ENCODE results near the gene SLC5A9.
"Not testable (repeated sequence)": the region's sequence is repeated elsewhere in the genome, so short reads cannot be mapped to it uniquely, and the experiment has no call there.

SLC5A9 gene

DNA sequence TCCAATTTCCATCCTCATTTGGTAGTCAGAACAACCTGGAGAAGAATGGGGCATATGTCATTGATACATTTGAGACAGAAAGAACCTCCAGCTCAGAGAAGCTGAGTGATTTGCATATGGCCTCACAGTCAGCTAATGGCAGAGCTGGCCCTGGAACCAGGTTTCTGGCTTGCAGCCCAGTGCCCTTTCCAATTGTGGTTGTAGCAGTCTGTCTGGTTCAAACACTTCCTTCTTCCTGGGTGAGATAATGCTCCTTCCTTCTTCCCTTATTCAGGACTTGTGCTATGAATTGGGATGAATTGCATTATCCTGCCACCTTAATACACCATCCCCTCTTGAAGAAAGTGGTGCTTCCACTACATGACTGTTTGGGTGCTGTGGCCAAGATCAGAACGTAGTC, 24.2 kb downstream of the SLC5A9 start:
- DNase-seq: no peak

DNA sequence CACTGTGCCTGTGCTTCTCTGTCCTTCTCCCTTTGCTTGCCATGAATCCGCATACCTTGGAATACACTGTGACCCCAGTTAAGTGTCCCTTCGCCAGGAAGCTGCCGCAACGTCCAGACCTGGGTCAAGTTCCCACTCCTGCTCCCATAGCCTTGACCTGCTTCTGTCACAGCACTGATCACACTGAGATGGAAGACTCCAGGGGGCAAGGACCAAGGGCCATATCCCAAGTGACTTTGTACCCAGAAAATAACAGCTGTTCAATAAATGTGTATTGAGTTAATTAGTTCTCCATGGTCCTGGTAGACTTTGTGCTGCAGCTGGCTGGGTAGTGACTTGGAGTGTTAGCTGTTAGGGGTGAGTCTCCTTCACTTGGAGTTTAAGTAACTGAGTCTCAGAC, 25.8 kb downstream of the SLC5A9 start:
- no peak for DNase-seq

GRCh38 chr1:48249868-48250267, 27.4 kb downstream of the SLC5A9 start:
- no peak for DNase-seq

GRCh38 chr1:48250572-48250971, 28.1 kb downstream of the SLC5A9 start:
- no peak for DNase-seq

DNA sequence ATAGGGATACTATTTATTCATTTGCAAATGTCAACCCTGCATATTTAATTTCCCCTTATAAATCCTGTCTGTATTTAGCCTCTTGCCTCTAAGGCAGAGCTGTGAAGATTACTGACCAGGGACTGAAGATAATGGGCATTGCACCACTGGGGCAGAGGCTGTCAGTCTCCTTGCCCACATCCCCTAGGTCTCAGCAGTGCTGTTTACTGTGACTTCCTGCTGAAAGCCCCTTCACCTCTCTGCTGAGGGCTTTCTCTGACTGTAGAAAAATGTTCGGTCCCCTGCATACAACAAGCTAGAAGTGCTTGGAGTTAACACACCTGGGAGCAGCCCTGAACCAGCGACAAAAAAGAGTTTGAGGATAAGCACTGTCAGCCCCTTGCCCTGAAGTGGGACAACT, 28.8 kb downstream of the SLC5A9 start:
- no peak for DNase-seq

- DNase-seq: no peak
These were observed 29.3 kb downstream of the SLC5A9 start for GRCh38 chr1:48251821-48252220.

GRCh38 chr1:48254254-48254653, 31.7 kb downstream of the SLC5A9 start:
- no peak for DNase-seq

DNA sequence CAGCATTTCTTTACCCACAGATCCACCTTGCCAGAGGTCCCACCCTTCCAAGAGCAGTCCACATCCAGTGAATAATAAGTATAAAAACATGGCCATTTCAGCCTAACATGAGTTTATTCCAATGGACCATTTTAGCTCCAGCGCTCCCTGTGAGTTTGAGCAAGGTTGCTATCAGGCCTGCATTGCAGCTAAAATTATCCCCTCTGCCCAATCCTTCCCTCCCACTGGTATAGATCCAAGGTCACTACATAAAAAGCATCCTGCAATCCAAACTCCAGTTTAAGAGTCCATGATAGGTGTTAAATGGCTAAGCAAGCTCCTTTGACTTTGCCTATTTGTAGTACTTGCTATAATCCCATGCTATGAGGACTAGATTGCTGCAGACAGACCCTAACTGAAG, 35.6 kb downstream of the SLC5A9 start:
- no peak for DNase-seq

DNA sequence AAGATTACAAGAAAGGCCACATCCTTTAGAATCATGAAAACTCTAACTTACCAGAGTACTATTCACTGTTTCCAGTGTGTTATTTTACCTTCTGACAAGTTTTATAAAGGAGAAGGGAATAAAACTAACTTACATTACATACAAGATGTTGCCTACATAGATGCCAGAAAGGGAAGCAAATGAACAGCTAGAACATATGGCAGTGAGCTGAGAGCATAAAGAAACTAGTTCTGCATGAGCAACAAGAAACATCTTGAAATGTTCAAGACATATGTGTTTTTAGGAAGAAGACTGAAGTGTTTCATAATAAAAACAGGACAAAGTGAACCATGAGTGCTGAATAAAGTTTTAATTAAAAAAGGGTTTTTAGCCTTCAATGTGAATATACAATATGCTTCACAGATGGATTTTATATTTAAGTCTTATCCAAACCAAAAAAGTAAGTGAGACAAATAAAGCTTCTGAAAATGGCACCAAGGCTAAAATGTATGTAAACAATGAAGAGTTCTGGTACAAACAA, 39.4 kb downstream of the SLC5A9 start:
- DNase-seq: no peak

DNA sequence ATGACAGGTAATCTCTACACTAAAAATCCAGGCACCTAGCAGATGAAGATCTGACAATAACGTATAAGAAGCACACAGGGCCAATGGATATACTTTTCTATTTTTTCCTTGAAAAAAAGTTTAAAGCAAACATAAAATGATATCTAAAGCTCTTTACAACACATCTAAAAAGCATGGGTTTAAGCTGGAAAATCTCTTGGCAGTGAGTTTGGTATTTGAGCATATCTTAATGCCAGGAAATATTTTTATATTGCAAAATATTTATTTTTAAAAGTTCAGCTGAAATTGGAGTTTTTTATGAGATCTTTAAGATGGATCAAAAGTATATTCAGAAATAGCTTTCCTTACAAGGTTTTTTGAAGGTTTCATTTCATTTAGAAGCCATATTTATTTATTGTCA, 40.5 kb downstream of the SLC5A9 start:
- DNase-seq: no peak

DNA sequence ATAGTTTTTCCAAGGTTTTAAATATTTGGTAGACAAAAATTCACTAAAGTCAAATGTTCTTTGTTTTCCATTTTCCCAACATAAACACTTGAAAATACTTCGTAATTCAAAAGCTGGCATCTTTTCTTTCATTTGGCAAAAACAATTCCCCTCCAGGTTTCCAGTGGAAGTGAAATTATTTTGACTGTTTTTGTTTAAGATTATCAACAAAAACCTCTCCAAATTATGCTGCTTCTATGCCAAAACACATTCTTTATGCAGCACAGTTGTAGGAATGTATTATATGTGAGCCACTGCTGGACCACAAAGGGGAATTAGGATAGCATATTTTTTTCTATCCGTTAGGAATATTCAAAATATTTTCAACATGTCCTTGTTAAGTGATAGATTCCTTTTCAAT, 44.1 kb downstream of the SLC5A9 start:
- no peak for DNase-seq

DNA sequence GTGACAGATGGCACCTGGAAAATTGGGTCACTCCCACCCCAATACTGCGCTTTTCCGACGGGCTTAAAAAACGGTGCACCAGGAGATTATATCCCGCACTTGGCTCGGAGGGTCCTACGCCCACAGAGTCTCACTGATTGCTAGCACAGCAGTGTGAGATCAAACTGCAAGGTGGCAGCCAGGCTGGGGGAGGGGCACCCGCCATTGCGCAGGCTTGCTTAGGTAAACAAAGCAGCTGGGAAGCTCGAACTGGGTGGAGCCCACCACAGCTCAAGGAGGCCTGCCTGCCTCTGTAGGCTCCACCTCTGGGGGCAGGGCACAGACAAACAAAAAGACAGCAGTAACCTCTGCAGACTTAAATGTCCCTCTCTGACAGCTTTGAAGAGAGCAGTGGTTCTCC, 54.9 kb downstream of the SLC5A9 start:
- DNase-seq: not testable (repeated sequence)

GRCh38 chr1:48282329-48282728, 59.8 kb downstream of the SLC5A9 start:
- DNase-seq: not testable (repeated sequence)

DNA sequence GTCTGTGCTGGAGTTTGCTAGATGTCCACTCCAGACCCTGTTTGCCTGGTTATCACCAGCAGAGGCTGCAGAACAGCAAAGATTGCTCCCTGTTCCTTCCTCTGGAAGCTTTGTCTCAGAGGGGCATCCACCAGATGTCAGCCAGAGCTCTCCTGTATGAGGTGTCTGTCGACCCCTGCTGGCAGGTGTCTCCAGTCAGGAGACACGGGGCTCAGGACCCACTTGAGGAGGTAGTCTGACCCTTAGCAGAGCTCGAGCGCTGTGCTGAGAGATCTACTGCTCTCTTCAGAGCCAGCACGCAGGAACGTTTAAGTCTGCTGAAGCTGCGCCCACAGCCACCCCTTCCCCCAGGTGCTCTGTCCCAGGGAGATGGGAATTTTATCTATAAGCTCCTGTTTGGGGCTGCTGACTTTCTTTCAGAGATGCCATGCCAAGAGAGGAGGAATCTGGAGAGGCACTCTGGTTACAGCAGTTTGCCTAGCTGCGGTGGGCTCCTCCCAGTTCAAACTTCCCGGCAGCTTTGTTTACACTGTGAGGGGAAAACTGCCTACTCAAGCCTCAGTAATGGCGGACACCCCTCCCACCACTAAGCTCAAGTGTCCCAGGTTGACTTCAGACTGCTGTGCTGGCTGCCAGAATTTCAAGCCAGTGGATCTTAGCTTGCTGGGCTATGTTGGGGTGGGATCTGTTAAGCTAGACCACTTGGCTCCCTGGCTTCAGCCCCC, 62.3 kb downstream of the SLC5A9 start:
- not testable (repeated sequence) for DNase-seq

- DNase-seq: no peak
These were observed 63.0 kb downstream of the SLC5A9 start for GRCh38 chr1:48285525-48285924.

DNA sequence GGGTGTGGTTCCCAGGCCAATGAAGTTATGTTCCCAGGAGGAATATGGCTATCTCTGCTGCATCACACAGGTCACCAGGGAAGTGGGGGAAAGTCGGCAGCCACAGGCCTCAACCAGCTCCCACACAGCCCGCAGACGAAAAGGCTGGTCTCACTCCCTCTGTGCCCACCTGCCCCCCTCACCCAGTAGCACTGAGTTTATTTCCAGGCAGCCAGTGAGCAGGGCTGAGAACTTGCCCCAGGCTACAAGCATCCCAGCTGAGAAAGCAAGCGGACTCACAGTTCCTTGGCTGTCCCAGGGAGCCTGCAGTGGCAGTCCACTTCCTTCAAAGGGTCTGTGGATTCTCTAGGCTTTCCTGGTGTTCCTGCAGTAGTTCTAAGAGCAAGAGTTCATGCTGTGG, 68.9 kb downstream of the SLC5A9 start:
- no peak for DNase-seq

GRCh38 chr1:48292706-48293105, 70.2 kb downstream of the SLC5A9 start:
- no peak for DNase-seq

- DNase-seq: not testable (repeated sequence)
These were observed 71.6 kb downstream of the SLC5A9 start for GRCh38 chr1:48294094-48294493.

DNA sequence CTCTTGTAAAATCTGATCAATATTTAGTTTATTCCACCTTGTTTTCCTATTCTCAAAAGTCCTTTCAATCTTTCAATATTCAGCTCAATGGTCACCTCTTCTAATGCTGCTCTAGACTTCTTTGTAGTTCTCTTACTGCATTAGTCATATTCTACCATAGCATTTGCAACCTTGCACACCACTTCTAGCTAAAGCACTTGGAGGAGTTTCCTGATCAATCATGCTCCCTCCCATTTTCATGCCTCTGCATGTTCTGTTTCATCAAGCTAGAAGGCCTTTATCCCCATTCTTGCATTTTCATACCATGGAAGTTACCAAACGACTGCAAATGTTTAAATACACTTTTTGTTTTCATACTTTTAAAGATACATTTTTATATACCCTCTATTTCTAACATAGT, 72.1 kb downstream of the SLC5A9 start:
- DNase-seq: no peak

All from central memory CD4-positive, alpha-beta T cell (primary cell).